ENCODE measurements around the gene ZNF408.
A peak's percentile ranks its signal among the peaks of the same experiment; 100 is the strongest.

The ZNF408 gene

GRCh38 chr11:46662366-46662765 lies 38.5 kb upstream of the ZNF408 start:
- Histone ChIP-seq H3K27ac (ENCODE audit: low read depth, low read length, poor library complexity, severe bottlenecking) (peak overlapping the region; percentile 78), H4K20me1 (ENCODE audit: insufficient read depth, low read length) (no peaks in the 10 kb centered on the region), H3F3A (ENCODE audit: insufficient read depth, low read length) (no peaks in the 10 kb centered on the region), H3K9me2 (ENCODE audit: low read depth, low read length) (no peaks in the 10 kb centered on the region), H2AFZ (ENCODE audit: low read length) (no peak overlapping the region), H3K27me3 (ENCODE audit: insufficient read depth, low read length) (no peaks in the 10 kb centered on the region), H3K9me3 (ENCODE audit: low read length) (no peaks in the 10 kb centered on the region), H3K79me2 (ENCODE audit: insufficient read depth, low read length) (no peaks in the 10 kb centered on the region), H3K36me3 (ENCODE audit: insufficient read depth, low read length) (peaks cover 79% of the 10 kb centered on the region; the same call in 1 of the 2 replicates), H3K9ac (ENCODE audit: low read length) (peak overlapping the region; percentile 51; the same call in 1 of the 2 replicates), H3K4me3 (ENCODE audit: low read depth, low read length, poor library complexity, severe bottlenecking) (no peak overlapping the region), H3K4me1 (ENCODE audit: insufficient read depth, low read length, severe bottlenecking) (peaks cover 34% of the 10 kb centered on the region), H3K4me2 (ENCODE audit: low read length) (peak overlapping the region; percentile 21; the same call in 1 of the 2 replicates)
- TF ChIP-seq EZH2 (IDR thresholded peaks at IDR 0.05; ENCODE audit: borderline replicate concordance, low read length) = no peak
- TF ChIP-seq, protein P1, sequence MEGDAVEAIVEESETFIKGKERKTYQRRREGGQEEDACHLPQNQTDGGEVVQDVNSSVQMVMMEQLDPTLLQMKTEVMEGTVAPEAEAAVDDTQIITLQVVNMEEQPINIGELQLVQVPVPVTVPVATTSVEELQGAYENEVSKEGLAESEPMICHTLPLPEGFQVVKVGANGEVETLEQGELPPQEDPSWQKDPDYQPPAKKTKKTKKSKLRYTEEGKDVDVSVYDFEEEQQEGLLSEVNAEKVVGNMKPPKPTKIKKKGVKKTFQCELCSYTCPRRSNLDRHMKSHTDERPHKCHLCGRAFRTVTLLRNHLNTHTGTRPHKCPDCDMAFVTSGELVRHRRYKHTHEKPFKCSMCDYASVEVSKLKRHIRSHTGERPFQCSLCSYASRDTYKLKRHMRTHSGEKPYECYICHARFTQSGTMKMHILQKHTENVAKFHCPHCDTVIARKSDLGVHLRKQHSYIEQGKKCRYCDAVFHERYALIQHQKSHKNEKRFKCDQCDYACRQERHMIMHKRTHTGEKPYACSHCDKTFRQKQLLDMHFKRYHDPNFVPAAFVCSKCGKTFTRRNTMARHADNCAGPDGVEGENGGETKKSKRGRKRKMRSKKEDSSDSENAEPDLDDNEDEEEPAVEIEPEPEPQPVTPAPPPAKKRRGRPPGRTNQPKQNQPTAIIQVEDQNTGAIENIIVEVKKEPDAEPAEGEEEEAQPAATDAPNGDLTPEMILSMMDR (IDR thresholded peaks at IDR 0.05; ENCODE audit: low read length) = no peak

GRCh38 chr11:46663277-46663940 lies 37.4 kb upstream of the ZNF408 start:
- H3K4me1 ChIP-seq (ENCODE audit: insufficient read depth, low read length, severe bottlenecking) = peaks cover 34% of the 10 kb centered on the region

GRCh38 chr11:46664612-46665011 lies 36.2 kb upstream of the ZNF408 start:
- no peak overlapping the region for H3K9ac ChIP-seq (ENCODE audit: low read length)
- no peak overlapping the region for H3K4me3 ChIP-seq (ENCODE audit: low read depth, low read length, poor library complexity, severe bottlenecking)
- no peak overlapping the region for H3K27ac ChIP-seq (ENCODE audit: low read depth, low read length, poor library complexity, severe bottlenecking)
- H3K4me1 ChIP-seq (ENCODE audit: insufficient read depth, low read length, severe bottlenecking) = peaks cover 31% of the 10 kb centered on the region
- H3F3A ChIP-seq (ENCODE audit: insufficient read depth, low read length) = no peaks in the 10 kb centered on the region
- no peaks in the 10 kb centered on the region for H3K9me3 ChIP-seq (ENCODE audit: low read length)
- no peak overlapping the region for H2AFZ ChIP-seq (ENCODE audit: low read length)
- H3K9me2 ChIP-seq (ENCODE audit: low read depth, low read length) = no peaks in the 10 kb centered on the region
- H3K4me2 ChIP-seq (ENCODE audit: low read length) = no peak overlapping the region
- no peaks in the 10 kb centered on the region for H4K20me1 ChIP-seq (ENCODE audit: insufficient read depth, low read length)
- no peaks in the 10 kb centered on the region for H3K27me3 ChIP-seq (ENCODE audit: insufficient read depth, low read length)
- TF ChIP-seq EZH2 (IDR thresholded peaks at IDR 0.05; ENCODE audit: borderline replicate concordance, low read length) = no peak
- TF ChIP-seq, protein P1 (IDR thresholded peaks at IDR 0.05; ENCODE audit: low read length) = no peak
- peaks cover 79% of the 10 kb centered on the region for H3K36me3 ChIP-seq (ENCODE audit: insufficient read depth, low read length)
- H3K79me2 ChIP-seq (ENCODE audit: insufficient read depth, low read length) = no peaks in the 10 kb centered on the region

More at GRCh38 chr11:46663277-46663940, 37.4 kb upstream of the ZNF408 start:
- Histone ChIP-seq H3K9ac (ENCODE audit: low read length) (no peak overlapping the region), H2AFZ (ENCODE audit: low read length) (no peak overlapping the region), H3K4me3 (ENCODE audit: low read depth, low read length, poor library complexity, severe bottlenecking) (no peak overlapping the region), H3K36me3 (ENCODE audit: insufficient read depth, low read length) (peaks cover 79% of the 10 kb centered on the region; the same call in 1 of the 2 replicates), H4K20me1 (ENCODE audit: insufficient read depth, low read length) (no peaks in the 10 kb centered on the region), H3F3A (ENCODE audit: insufficient read depth, low read length) (no peaks in the 10 kb centered on the region), H3K27ac (ENCODE audit: low read depth, low read length, poor library complexity, severe bottlenecking) (peak overlapping the region; percentile 55), H3K79me2 (ENCODE audit: insufficient read depth, low read length) (no peaks in the 10 kb centered on the region), H3K4me2 (ENCODE audit: low read length) (no peak overlapping the region), H3K9me3 (ENCODE audit: low read length) (no peaks in the 10 kb centered on the region), H3K9me2 (ENCODE audit: low read depth, low read length) (no peaks in the 10 kb centered on the region), H3K27me3 (ENCODE audit: insufficient read depth, low read length) (no peaks in the 10 kb centered on the region)
- no peak for TF ChIP-seq EZH2 (IDR thresholded peaks at IDR 0.05; ENCODE audit: borderline replicate concordance, low read length)
- TF ChIP-seq, protein P1 (IDR thresholded peaks at IDR 0.05; ENCODE audit: low read length) = no peak
